GM18519 (cell line): ENCODE measurements around the gene HES4.
"Not testable (repeated sequence)": the region's sequence is repeated elsewhere in the genome, so short reads cannot be mapped to it uniquely, and the experiment has no call there.

ENCODE experiments used
- ATAC-seq: cut with Tn5 transposase; IDR thresholded peaks from one replicate; pipeline ENCODE4 v1.9.1; 2021; ENCODE audit warnings: mild to moderate bottlenecking, moderate library complexity; ENCODE audit not compliant: unreplicated experiment, low FRiP score

HES4 gene

GRCh38 chr1:1033731-1034438 lies 34.0 kb upstream of the HES4 start:
- no peak for ATAC-seq

DNA sequence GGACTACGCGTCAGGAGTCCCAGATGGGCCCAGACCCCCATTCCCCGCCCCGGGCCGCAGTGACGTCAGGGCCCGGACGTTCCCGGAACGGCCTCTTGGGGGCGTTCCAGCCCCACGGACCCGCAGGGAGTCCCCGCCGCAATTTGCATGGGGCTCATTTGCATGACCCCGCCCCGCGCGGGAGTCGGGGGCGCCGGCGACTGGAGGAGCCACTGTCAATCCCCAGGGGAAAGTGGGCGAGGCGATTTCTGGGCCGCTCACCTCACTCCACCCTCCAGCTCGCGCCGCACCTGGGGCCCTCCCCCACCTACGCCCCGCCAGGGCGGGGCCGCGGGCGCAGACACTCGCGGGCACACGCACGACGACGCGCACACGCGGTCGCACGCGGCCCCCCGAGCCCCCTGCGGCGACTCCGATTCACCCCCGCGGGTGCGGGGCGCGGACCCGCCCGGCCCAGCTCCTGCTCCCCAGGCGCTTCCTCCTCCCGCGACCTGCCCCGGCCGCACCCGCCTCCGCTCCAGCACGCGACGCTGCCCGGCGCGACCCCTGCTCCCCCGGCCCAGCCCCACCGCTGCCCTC lies 33.2 kb upstream of the HES4 start:
- peak; percentile 74 for ATAC-seq

GRCh38 chr1:1032424-1032823 lies 32.5 kb upstream of the HES4 start:
- no peak for ATAC-seq

DNA sequence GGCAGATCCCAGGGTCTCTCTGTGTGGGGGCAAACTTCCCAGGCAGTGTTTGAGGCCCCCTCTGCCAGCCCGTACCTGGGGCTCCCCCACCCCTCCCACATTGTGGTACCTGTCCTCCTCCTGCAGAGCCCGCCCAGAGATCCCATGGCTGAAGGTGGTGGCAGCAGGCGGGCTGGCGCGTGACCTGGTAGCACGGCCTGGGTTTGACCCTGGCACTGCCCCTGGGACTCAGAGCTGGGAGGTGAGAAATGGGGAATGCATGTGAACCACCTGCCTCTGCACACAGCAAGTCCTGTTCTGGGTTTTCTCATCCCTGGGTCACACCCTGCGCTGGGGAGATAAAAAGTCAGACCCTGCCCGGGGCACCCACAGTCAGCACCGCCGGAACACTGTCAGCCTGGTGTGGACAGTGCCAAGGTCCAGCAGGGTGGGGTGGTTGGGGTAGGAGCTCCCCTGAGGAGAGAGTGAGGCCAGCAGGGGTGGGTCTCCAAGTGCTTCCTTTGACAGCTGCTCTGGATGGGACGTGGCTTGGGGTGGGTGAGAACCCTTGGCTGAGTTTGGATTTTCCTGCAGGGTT lies 31.9 kb upstream of the HES4 start:
- ATAC-seq = no peak

DNA sequence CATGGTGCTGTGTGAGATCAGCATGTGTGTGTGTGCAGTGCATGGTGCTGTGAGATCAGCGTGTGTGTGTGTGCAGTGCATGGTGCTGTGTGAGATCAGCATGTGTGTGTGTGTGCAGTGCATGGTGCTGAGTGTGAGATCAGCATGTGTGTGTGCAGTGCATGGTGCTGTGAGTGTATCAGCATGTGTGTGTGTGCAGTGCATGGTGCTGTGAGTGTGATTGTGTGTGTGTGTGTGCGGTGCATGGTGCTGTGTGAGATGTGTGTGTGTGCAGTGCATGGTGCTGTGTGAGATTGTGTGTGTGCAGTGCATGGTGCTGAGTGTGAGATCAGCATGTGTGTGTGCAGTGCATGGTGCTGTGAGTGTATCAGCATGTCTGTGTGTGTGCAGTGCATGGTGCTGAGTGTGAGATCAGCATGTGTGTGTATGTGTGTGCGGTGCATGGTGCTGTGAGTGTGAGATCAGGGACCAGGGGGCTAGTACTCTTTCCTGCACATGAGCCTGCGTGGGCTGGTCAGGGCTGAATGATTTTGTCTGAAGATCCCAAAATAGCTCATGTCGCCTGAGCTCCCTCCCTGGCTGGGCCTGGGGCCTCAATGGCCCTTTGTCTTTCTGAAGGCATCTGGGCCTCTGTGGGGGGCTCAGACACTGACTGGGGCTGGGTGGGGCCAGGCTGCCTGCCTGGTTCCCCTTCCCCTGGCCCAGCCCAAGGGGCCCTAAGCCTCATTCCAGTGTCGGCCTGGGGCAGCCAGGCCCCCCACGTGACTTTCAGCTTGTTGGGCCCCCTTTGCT lies 31.2 kb upstream of the HES4 start:
- ATAC-seq = not testable (repeated sequence)

DNA sequence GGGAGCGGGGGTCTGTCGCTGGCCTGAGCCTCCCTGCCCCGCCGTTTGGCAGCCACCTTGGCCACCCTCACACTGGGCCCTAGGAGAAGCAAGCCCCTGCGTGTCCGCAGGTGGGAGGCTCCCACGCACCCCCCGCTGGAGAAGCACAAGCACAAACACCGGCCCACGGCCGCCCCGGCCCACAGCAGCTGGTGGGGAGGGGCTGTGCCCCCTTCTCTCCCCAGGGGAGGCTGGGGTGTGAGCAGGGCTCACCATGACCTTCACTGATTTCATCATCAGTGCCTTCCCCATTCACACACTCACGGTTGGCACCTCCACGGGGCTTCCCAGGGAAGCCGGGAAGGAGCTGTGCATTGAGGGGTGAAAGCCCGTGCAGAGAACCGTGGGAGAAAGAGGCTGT lies 27.9 kb upstream of the HES4 start:
- ATAC-seq = no peak

DNA sequence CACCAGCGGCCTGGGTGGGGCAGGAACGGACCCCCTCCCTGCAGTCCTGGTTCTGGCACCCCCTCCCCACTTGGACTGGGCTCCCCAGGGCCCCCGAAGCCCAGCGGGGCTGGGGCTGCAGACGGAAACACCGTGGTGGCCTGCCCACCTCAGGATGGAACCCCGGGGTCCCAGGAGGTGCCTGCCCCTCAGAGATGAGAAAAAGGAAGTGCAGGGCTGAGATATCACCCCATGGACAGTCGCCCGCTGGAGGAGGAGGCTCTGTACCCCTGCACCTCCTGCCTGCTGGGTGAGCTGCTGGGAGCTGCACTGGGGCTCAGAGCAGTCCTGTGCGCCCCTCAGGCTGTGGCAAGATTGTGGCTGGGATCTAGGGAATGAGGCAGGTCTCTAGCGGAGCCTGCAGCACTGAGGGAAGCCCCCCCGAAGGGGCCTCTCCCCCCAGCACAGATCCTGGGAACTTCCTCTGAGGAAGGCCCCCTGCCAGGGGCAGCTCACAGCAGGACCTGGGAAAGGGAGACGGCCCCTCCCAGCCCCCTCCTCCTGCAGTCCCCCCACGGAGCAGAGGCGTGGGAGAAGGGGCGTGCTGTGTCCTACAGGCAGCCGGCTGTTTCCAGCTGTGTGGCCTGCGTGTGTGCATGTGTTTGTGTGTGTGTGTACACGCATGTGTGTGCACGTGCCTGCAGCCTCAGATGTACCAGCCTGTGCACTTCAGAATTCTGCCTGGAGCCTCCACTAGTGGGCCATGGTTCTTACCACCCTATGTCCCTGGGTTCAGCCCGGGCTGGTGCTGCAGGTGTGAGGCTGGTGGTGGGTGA lies 26.9 kb upstream of the HES4 start:
- no peak for ATAC-seq

DNA sequence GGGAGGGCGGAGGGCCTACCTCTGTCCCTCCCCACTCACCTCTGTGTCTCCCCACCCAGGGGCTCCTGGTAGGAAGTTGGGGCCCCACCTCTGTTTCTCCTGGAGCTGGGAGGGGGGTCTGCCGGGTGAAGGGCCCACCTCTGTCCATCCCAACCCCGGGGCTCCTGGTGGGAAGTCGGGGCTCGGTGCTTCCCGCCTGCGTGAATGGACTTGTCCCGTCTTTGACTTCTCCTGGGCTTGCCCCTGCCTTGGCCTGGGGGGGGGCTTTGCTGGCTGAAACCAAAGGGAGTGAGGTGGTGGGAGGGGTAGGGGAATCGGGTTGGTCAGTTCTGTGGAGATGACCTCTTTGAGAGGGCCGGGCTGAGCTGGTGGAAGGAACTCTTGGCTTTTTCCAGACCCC lies 25.8 kb upstream of the HES4 start:
- ATAC-seq = no peak

DNA sequence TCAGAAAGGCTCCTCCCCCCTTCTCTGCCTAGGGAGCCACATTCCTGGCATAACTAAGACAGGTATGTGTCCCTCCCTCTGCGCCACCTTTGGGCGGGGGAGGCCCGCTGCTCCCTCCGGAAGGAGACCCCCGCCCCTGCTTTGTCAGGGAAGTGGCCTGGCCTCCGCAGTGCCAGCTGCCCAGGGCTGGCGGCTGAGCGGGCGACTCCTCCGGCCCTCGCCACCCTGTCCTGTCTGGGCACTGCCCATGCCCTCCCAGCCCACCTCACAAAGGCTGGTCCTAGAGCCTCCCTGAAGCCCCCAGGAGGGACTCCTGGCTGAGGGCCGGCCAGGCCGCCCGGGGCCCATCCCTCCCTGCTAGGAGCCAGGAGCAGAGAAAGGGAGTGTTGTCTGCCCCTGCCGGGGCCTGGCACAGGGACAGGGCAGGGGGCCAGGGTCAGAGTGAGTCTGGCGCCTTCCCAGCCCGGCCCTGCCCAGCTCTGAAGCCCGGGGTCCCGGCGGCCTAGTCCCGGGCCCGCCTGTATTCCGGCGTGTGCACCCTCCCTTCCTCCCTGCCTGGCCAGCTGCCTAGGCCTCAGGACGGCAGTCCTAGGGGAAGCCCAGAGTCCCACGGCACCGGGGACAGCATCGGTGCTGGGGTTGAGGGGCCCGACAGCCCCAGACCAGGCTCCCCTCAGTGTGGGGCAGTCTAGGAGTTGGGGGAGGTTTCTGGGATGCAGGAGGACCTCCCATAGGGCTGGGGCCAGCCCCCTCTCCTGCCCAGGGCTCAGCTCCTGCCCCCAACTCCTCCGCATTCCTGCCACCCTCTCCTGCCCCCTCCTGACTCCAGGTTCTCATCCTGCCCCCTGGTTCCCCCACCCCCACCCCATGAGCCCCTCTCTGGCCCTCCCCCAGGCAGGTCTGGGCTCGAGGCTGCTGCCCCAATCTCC lies 25.1 kb upstream of the HES4 start:
- ATAC-seq = no peak

DNA sequence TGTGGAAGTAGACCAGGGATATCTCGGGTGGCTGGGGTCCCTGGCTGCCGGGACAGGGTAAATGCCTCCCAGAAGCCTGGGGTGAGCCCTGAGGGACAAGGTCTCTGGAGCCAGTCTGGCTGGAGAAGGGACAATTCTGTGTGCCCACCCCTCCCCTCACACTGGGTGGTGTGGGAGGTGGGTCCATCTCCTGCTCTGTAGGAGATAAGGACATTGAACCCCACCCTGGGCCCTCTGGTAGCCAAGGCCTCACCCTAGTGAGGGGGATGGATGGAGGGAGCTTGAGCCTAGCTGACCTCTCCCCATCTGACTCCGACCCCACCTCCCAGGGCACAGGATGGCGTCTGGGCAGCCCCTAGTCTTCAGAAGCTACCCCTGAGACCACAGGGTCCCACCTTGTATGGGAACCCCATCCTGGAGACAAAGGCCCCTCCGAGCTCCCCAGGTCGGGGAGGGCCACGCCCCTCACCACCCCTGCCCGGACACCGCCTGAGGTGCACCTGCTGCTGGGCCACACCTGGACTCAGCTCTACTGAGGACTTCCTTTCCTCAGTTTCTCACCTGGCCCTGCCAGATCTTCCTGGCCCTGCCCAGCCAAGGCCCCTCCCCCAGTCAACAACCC lies 24.4 kb upstream of the HES4 start:
- ATAC-seq = no peak

DNA sequence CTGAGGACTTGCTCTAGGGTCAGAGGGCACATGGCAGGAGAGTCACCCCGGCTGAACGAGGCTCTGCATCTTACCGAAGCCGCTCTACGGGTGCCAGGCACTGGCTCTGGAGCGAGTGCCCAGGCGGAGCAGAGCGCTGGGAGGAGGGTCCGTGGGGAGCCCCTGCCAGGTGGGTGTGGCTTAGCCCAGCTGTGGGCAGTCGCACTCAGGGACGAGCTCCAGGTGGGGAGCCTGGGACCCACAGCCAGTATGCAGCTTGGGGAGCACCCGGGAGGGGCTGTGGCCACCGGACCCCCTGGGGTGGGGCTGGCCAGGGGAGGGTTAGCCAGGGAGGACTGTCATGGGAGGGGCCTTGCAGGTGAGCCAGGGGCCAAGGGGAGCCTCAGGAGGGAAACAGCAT lies 23.8 kb upstream of the HES4 start:
- ATAC-seq = no peak

DNA sequence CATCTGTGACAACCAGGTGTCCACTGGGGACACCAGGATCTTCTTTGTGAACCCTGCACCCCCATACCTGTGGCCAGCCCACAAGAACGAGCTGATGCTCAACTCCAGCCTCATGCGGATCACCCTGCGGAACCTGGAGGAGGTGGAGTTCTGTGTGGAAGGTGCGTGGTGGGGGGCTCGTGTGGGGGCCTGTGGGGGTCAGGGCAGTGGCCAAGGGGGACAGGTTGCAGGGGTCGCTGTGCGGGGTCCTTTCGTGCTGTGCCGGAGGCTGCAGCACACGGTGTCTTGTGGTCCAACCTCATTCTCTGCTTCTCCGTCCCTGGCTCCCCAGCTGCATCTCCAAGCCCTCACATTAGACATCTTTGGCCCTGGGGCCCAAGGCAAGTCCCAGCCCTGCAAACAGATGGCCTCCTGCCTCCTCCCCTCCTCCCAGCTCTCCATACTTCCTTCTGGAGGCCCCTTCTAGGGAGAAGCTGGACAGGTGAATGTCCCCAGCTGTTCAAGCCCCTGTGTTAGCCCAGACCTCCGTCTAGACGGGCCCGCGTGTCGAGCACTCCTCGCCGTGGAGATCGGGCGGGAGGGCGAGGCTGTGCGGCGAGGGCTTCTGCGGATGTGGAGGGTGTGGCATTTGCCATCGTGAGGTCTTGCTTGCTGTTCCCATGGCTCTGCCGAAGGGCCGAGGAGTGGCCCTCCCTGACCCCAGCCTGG lies 22.6 kb upstream of the HES4 start:
- ATAC-seq = no peak

GRCh38 chr1:1021920-1022259 lies 22.0 kb upstream of the HES4 start:
- ATAC-seq = no peak

DNA sequence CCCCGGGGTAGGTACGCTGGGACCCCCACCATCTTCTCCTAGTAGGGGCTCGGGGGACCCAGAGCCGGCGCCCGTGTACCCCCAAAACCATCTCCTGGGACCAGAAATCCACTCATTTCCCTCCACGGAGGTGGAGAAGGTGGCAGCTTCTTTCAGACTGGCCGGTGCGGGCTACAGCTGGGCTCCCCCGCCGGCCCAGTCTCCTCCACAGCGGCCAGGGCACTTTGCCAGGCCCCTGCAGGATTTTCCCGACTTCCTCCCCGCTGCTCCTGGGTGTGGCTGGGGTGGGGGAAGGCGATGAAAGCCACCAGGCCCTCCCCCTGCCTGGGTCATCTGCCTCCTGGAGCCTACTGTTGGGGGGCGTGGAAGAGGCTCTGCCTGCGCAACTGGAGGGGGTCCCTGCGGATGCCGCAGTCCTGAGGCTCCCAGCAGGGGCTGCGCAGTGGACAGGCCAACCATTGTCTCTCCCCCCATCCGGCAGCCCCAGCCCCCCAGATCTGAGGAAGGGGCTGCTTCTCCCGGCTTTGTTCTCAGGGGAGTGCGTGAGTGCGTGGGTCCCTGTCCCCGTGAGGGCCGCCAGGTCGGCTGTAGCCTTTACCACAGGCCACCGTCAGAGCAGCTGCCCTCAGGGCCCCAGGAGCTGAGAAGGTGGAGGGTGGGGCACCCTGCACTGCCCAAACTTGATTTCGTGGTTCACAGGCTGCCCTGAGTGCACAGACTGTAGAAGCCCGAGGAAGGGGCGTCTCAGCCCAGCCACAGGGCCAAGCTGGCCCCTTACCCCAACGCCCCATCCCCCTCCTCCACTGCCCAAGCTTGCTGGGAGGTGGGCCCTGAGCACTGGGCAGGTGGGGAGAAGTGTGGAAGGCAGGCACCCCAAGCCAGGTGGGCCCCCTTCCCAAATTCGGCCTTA lies 21.4 kb upstream of the HES4 start:
- ATAC-seq = no peak

GRCh38 chr1:1020415-1021009 lies 20.6 kb upstream of the HES4 start:
- no peak for ATAC-seq

DNA sequence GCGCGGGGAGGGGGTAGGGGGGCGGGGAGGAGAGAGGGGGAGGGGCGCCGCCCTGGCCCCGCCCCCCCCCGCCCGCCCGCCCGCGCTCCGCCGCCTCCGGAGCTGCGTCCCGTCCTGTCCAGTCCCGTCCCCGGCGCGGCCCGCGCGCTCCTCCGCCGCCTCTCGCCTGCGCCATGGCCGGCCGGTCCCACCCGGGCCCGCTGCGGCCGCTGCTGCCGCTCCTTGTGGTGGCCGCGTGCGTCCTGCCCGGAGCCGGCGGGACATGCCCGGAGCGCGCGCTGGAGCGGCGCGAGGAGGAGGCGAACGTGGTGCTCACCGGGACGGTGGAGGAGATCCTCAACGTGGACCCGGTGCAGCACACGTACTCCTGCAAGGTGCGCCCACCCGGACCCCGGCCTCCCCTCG lies 20.1 kb upstream of the HES4 start, which contains the start of gene AGRN:
TSS of gene AGRN (plus strand) at position 121 of the 405 bp plus-strand sequence. CDS start at position 174, 53 bp downstream.
- ATAC-seq = peak; percentile 19
